CD4-positive, alpha-beta T cell treated with Interleukin-15 for 1 hour (primary cell): ENCODE data around the gene SLC8A2.
A peak's percentile ranks its signal among the peaks of the same experiment; 100 is the strongest.

Experiments
- DNase-seq: peaks from one replicate; pipeline ENCODE4 v3.0.0-alpha.2; 2020

SLC8A2 gene

GRCh38 chr19:47471733-47472457 is at the start of gene SLC8A2:
Gene SLC8A2 (minus strand): TSS chr19:47471893. CDS start chr19:47466403, 5,490 bp downstream.
- peak; percentile 65 for DNase-seq

- no peak for DNase-seq
Measured at GRCh38 chr19:47520839-47521238, 49.1 kb upstream of the SLC8A2 start.

DNA sequence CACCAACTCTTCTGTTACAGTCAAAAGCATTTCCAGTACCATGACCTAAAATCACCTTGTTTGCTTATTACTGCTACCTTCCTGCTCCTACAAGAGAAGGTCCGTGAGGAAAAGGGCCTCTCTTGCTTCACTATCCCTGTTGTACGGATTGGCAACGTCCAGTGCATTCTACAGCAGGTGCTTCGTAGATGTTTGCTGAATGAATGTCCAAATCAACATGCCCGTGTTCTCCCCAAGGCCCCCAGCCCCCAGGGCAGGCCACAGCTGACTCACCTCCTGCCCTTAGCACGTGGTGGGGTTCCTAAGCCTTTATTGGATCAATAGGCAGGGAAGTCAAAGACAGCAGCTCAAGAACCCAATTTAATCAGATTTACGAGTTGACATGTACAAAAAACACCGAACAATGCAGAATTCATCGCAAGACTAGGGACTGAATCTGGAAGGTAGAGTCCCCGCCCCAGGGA is 48.7 kb upstream of the SLC8A2 start:
- no peak for DNase-seq

- DNase-seq, result no peak
Measured at GRCh38 chr19:47518854-47519253, 47.2 kb upstream of the SLC8A2 start.

DNA sequence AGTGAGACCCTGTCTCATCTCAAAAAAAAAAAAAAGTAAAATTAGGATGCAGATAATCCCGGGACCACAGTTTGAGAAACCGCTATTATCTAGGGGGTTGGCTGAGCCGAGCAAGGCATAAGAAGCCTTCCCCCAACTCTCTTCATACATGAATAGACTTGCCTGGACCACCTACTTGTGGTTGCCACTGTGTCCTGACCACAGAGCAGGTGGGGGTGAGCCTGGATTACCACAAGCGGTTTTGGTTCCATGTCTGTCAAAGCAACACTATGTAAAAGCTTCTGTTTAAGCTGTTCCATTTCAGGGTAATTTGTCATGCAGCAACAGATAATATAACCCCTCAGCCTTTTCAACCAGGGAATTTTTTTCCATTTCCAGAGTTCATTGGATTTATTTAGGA is 46.4 kb upstream of the SLC8A2 start:
- peak; percentile 74 for DNase-seq

DNA sequence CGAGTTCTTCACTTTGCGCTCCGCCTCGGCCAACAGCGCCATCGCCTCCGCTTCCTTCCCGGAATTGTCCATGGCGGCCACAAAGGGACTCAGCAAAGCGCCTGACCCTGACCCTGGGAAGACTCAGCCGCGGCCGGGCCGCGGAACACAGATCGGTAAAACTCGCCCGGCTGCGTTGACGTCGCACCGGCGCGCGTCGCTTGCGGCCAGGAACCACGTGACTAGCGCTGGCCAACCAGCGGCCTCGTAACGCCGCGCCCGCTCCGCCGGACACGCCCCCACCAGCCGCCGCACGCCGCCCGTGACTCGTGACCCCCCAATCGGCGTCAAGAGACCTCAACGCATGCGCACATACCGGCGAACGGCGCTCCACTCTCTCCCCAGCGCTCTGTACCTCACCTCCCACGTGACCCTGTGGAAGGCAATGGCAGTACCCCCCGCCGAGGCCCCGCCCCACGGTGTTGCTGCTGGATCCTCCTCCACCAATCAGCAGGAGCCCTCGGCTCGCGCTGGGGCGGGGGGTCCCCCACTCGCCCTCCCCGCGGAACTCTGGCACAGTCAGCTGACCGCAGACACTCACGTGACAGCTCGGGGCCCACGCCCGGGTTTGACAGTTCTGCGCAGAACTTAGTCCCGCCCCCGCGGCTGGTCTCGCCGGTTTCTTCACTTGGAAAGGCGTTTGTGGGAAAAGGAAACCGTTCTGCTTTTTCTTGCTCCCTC is 43.3 kb upstream of the SLC8A2 start, which contains the start of gene NAPA:
Gene NAPA, minus strand, starts transcription at position 195 of the 720 bp plus-strand sequence. Its CDS starts 123 bp downstream, at position 72.
- DNase-seq, result peak; percentile 100

GRCh38 chr19:47514151-47514868 is 42.6 kb upstream of the SLC8A2 start:
- DNase-seq, result no peak

DNA sequence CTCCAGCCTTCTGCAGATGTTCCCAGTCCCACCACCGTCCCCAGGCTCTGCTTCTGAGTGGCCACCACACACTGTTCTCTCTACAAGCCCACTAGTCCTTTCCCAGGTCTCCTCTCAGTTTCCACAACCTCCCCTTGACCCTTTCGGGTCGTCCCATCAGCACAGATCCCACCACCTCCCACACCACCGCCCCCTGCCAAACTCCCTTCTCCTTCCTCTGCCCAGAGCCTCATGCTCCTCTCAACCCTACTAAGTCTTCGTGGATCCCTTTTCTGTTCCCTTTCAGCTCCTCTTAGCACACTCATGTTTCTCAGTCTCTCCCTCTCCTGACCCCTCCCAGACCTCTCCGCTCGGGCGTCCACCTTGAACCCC is 41.2 kb upstream of the SLC8A2 start:
- no peak for DNase-seq

DNA sequence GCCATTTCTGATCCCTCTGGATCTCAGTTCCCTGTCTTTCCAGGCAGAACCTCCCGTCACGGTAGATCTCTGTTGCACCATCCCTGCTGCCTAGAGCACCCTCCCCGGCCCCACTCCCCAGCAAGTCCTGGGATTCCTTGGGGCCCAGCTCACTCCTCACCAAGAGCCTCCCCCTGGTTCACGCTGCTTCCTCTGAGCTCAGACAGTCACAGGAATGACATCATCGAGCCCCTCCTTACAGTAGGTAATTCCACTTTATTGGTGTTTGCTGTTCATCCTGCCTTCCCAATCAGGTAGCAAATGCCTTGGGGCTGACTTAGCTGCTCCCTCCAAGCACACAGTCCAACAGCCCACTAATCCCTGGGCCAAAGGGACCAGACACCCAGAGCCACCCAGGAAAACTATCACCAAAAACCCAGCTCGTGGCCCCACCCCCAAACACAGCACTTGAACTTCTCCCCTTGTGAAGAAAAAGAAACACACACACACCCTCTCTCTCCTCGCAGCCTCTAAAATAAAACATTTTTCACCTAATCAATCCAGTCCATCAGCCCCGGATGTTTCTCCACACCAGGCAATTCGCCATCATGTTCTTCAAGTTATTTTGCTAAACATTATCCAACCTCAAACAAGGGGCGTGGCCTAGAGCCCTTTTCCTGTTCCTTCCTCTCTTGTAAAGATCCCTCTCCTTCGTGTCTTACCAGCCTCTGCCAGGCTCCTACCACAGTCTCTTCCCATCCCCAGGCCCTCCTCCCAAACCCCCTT is 40.7 kb upstream of the SLC8A2 start:
- DNase-seq, result no peak

DNA sequence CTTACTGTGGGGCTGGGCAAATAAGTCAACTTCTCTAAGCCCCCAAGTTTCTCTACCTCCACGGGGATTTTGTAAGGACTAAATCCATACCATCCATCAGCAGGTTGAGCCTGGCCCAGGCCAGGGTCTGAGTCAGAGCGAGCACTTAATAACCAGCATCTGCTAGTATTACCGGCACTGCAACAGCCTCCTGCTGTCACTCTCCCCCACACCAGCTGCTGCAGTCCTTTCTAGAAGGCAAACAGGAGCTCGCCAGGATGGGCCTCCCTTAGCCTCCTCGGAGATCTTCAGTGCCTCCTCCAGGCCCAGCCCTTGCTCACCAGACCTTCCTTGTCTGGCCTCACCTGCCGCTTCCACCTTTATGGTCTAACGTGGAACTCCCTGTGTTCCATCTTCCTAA is 40.0 kb upstream of the SLC8A2 start:
- no peak for DNase-seq

DNA sequence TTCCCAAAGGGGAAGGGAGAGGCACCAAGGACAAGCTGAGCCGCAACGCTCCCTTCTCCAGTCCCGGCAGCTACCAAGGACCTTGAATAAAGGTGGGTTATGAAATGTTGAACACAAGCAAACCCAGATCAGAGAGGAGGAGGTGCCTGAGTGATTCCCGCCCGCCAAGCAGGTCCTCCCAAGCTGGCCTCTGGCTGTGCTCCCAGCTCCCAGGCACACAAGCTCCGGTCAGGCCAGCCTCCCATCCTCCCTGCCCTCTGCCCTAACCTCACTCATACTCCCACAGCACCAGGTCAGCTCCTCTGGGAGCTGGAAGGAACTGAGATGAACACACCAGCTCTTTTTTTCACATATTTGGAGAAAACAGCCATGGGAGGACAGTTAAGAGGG is 39.4 kb upstream of the SLC8A2 start:
- no peak for DNase-seq

- DNase-seq, result no peak
Measured at GRCh38 chr19:47510516-47511127, 38.9 kb upstream of the SLC8A2 start.

DNA sequence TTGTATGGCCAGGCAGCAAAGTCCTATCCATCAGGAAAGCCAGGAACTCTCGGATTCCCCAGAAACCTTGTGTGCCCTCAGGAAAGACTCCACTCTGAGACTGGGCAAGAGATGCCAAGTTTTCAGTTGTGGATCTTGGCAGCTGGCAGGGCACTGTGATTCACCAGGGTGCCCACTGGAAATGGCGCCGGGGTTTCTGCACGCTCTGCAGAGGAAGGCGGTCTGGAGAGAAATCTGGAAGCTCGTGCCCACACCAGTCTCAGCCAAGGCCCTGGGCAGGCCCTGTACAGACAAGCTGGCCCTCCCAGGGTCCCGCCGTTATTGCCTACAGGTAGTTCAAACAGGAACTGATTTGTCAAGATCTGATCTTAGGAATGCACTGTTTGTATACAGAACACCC is 38.3 kb upstream of the SLC8A2 start:
- no peak for DNase-seq

GRCh38 chr19:47509170-47509847 is 37.6 kb upstream of the SLC8A2 start:
- no peak for DNase-seq

- no peak for DNase-seq
Measured at GRCh38 chr19:47508721-47509120, 37.0 kb upstream of the SLC8A2 start.

- no peak for DNase-seq
Measured at GRCh38 chr19:47507924-47508553, 36.3 kb upstream of the SLC8A2 start.

- no peak for DNase-seq
Measured at GRCh38 chr19:47507012-47507411, 35.3 kb upstream of the SLC8A2 start.

DNA sequence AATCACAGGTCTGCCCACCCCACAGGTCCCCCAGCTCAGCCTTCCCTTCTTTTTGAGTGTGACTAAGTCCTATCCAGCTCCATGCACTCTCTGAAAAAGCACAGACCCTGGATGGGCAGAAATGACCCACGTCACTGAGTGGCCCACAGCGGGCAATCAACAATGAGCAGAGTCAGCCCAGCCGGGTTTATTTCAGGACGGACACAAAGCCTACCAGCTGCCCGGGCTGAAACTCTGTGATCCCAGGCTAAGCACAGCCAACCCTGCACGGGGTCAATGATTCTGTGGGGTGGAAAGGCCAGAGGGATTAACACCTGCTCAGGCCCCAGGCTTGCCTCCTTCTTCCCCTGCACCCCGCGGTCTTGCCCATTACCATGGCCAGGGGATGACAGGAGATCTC is 34.8 kb upstream of the SLC8A2 start:
- DNase-seq, result no peak

GRCh38 chr19:47505506-47505905 is 33.8 kb upstream of the SLC8A2 start:
- no peak for DNase-seq

DNA sequence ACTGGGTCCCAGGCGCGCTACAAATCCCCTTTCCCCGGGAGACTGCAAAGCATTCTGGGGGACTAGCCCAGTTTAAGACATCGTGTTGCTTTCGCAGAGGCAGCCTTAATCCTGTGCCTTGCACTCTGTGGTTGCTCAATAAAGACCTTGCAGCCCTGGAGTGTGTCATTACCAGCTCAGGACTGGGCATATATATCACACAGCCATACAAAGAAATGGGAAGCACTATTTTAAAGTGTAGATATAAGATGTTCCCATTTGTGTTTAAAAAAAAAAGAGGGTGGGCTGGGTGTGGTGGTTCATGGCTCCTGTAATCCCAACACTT is 32.1 kb upstream of the SLC8A2 start:
- no peak for DNase-seq

DNA sequence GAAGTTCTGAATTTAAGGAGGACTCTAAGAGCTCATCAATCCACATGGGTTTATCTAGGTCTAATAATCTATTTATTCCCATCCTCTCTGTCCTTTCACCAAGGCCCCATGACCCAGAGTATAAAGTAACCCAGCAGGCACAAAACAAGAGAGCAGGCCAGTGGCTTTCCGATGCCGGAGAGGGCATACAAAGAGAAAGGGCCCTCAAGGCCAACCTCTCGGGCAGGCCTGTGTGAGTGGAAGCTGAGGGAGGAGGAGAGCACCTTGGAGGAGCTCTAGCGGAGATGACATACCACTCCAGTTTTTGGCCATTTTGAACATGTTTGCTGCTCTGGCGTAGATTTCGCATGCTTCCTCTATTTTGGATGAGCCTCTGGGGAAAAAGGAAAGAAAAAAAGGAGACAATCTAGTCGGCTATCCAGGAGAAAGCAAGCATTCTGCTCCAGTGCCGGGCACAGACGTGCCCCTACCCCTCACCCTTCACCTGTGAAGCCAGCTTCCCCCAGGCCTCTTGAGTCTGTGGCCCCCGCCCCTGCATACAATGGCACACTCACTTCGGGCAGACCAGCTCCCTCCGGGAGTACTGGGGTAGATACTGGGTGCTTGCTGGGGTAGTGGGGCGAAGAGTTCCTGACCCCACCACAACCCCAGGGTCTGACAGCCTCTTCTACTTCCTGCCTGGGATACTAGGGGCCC is 31.6 kb upstream of the SLC8A2 start:
- no peak for DNase-seq
